ENCODE data around the gene BDP1.
"Not testable (repeated sequence)": the region's sequence is repeated elsewhere in the genome, so short reads cannot be mapped to it uniquely, and the experiment has no call there.

BDP1 gene

DNA sequence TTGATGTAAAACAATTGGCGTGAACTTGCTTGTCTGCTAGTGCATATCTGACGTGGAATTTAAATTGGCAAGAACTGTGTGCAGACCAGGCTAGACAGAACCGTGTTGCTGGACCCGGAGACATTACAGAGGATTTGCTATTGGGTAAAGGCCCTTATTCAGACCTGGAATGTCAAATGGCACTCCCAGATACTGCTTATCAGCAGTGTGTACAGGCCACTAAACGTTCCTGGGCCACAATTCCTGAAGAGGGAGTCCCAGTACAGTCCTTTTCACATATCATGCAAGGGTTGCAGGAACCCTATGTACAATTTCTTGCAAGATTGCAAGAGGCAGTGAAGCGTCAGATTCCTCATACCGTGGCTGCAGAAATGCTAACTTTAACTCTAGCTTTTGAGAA is 118.1 kb downstream of the BDP1 start:
- H3K9me3 ChIP-seq (ENCODE audit: control insufficient read depth, insufficient read depth, low read length), result no peaks in the 10 kb centered on the region; the same call in 1 of the 2 replicates
- peaks cover 3% of the 10 kb centered on the region; the same call in 1 of the 2 replicates for H3K36me3 ChIP-seq (ENCODE audit: insufficient read depth, low read length)
- no peaks in the 10 kb centered on the region for H3K4me1 ChIP-seq (ENCODE audit: insufficient read depth, low read length)
- no peak overlapping the region for H3K9ac ChIP-seq (ENCODE audit: low read depth, low read length)

DNA sequence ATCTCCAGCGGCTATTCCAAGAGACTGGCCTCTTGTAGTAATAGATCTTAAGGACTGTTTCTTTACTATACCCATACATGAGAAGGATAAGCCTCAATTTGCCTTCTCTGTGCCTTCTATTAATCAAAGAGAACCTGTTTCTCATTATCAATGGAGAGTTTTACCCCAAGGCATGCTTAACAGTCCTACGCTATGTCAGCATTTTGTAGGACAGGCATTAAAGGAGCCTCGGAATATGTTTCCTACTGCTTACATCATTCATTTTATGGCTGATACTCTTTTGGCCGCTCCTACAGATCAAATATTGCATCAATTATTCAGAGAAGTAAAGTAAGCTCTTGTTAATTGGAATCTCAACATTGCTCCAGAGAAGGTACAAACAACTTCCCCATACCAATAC is 120.1 kb downstream of the BDP1 start:
- not testable (repeated sequence) for H3K4me1 ChIP-seq (ENCODE audit: insufficient read depth, low read length); H3K9ac ChIP-seq (ENCODE audit: low read depth, low read length); H3K36me3 ChIP-seq (ENCODE audit: insufficient read depth, low read length); H3K9me3 ChIP-seq (ENCODE audit: control insufficient read depth, insufficient read depth, low read length)

DNA sequence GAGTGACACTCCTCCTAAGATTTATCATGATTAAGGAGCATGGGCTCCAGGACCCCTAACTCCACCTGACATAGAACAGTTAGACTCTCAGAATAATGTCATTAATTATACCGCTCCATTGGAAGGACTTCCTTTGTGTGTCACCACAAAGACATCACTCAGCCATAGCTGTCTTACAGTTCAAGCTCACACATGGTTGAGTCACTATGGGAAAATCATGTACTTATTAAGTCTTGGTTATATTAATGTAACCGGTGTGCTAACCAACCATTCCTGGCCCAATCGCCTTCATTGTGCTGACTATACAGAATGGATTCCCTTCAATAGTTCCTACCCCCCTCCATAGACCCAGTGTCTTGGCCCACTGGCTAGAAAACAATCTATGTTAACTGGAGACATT is 120.8 kb downstream of the BDP1 start:
- Histone ChIP-seq H3K36me3 (ENCODE audit: insufficient read depth, low read length) (no peaks in the 10 kb centered on the region), H3K9ac (ENCODE audit: low read depth, low read length) (no peak overlapping the region), H3K9me3 (ENCODE audit: control insufficient read depth, insufficient read depth, low read length) (no peaks in the 10 kb centered on the region; the same call in 1 of the 2 replicates), H3K4me1 (ENCODE audit: insufficient read depth, low read length) (no peaks in the 10 kb centered on the region)

DNA sequence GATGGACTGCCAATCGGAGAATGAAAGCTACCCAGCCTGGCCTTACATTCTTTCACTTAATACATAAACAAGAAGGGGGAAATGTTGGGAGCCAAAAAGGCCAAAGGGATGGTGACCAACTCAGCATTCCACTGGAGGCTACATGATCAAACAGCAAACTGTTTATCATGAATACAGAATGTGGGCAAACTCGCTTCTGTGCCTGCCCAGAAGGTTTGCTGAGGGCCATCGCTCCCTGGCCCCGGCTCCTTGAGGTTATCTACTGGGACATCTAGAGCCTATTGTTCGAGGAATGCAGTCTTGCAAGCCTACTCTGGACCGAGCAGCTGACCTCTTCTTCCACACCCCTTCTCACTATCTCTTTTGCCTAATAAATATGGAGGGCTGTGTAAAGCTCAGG is 122.4 kb downstream of the BDP1 start:
- H3K9me3 ChIP-seq (ENCODE audit: control insufficient read depth, insufficient read depth, low read length); H3K9ac ChIP-seq (ENCODE audit: low read depth, low read length); H3K4me1 ChIP-seq (ENCODE audit: insufficient read depth, low read length); H3K36me3 ChIP-seq (ENCODE audit: insufficient read depth, low read length): not testable (repeated sequence)

DNA sequence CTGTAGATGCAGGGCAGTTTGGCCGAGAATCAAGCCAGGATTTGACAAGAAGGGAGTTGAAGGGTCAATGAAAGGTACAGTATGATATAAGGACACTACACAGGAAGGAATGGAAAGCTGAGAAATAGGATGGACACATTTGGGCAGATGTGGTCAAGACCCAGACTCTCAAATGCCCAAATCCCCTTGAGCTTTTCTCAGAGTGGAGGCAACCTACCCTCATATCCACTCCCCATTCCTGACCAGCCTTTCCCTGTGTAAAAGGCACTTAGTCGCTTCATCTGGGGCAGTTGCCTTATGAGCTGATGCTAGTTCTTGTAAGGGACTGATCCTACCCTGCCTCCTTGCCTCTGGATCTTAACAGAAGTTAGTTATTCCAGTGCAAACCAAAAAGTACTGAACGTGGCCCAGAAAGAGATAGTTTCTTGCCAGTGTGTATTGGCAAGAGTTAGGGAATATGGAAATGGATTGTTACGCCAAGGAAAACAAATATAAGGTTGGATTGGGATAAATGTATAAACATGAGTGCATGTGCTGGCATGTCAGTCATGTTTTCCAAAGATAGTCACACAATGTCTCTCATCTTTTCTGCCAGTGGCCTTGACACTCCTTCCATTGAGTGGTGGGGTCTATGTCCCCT is 127.6 kb downstream of the BDP1 start:
- Histone ChIP-seq H3K9ac (ENCODE audit: low read depth, low read length) (no peak overlapping the region), H3K9me3 (ENCODE audit: control insufficient read depth, insufficient read depth, low read length) (no peaks in the 10 kb centered on the region), H3K4me1 (ENCODE audit: insufficient read depth, low read length) (no peaks in the 10 kb centered on the region), H3K36me3 (ENCODE audit: insufficient read depth, low read length) (no peaks in the 10 kb centered on the region)

DNA sequence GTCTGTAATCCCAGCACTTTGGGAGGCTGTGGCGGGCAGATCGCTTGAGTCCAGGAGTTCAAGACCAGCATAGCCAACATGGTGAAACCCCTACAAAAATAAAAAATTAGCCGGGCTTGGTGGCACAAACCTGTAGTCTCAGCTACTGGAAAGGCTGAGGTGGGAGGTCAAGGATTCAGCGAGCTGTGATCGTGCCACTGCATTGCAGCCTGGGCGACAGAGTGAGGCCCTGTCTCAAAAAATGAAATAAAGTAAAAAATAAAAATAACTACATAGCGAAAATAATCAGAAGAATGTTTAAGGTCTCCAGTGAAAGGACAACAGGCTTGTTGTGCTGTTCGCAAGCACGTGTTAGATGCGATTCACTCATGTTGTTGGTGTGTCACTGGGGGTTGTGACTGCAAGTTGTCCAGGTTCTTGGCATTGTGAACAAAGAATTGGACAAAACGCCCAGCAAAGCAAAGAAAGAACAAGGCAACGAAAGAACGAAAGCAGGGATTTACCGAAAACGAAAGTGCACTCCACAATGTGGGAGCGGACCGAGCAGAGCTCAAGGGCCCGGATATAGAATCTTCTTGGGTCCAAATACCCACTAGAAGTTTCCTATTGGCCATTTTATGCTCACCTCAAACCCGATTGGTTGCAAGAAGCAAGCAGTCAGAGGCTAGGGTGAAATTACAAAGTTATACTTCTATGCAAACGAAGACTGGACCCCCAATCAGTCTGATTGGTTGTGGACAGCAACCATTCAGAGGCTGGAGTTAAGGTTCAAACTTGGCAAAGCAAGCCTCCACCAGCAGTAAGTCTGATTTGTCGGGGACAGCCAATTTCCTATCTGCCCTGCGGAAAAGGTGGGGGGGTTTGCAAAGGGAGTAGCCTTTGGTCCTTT is 130.8 kb downstream of the BDP1 start:
- Histone ChIP-seq H3K36me3 (ENCODE audit: insufficient read depth, low read length) (no peaks in the 10 kb centered on the region), H3K9ac (ENCODE audit: low read depth, low read length) (peak overlapping the region; percentile 53; the same call in 1 of the 2 replicates), H3K4me1 (ENCODE audit: insufficient read depth, low read length) (no peaks in the 10 kb centered on the region)

DNA sequence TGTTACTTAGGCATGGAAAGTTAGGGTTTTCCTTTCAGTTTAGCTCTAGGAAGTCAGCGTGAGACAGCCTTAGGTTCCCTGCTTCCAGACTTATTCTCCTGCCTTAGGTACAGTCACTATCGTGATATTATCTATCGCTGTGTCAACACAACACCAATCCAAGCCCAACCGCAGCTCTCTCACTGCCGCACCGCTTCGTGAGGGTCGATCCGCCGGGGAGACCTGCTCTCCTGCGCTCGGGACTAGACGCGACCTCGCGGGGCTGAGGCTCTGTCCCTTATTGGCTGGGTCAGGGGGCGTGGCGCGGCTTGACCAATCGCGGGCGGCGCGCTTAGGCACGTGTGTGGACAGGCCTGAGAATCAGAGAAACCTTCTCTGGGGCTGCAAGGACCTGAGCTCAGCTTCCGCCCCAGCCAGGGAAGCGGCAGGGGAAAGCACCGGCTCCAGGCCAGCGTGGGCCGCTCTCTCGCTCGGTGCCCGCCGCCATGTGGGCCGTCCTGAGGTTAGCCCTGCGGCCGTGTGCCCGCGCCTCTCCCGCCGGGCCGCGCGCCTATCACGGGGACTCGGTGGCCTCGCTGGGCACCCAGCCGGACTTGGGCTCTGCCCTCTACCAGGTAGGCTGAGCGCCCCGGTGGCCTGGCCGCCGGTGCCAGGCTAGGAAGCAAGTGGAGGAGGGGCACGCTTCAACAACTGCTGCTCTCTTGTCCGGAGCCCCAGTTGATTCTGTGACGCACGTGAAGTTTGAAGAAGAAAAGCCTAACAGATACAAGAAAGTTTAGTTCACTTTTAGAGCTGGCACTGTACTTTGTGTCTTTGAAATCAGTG is 131.7 kb downstream of the BDP1 start, which contains the start of gene MCCC2:
Gene MCCC2, plus strand, starts transcription at position 400 of the 825 bp plus-strand sequence. Its CDS starts 86 bp downstream, at position 486.
- no peaks in the 10 kb centered on the region for H3K36me3 ChIP-seq (ENCODE audit: insufficient read depth, low read length)
- H3K9ac ChIP-seq (ENCODE audit: low read depth, low read length), result peak within 1 kb of the TSS; percentile 53
- no peaks in the 10 kb centered on the region for H3K9me3 ChIP-seq (ENCODE audit: control insufficient read depth, insufficient read depth, low read length)
- no peaks in the 10 kb centered on the region for H3K4me1 ChIP-seq (ENCODE audit: insufficient read depth, low read length)

More for the DNA sequence above, 130.8 kb downstream of the BDP1 start:
- no peaks in the 10 kb centered on the region for H3K9me3 ChIP-seq (ENCODE audit: control insufficient read depth, insufficient read depth, low read length)

DNA sequence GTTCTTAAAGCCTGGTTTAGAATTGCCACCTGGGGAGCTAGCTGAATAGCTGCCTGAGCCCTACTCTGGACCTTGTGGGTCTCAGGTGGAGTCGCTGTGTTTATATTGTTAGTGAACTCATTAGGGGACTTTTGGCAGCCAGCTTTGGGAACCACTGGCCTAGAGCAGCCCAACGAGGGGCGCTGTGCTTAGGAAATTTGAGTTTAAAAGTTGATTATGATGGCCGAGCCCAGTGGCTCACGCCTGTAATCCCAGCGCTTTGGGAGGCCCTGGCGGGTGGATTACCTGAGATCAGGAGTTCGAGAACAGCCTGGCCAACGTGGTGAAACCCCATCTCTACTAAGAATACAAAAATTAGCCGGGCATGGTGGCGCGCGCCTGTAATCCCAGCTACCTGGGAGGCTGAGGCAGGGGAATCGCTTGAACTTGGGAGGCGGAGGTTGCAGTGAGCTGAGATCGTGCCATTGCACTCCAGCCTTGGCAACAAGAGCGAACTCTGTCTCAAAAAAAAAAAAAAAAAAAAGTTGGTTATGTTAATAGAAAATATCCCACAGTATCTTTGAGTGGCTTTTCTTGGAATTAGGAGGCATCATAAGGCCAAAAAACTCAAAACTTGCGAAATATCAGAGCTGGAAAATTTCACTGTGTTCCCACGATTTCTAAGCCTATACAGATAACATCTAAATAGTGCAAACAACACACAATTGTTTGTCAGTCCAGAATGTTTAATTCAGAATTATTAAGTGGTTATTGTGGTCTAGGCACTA is 132.5 kb downstream of the BDP1 start:
- no peaks in the 10 kb centered on the region for H3K4me1 ChIP-seq (ENCODE audit: insufficient read depth, low read length)
- no peaks in the 10 kb centered on the region for H3K36me3 ChIP-seq (ENCODE audit: insufficient read depth, low read length)

DNA sequence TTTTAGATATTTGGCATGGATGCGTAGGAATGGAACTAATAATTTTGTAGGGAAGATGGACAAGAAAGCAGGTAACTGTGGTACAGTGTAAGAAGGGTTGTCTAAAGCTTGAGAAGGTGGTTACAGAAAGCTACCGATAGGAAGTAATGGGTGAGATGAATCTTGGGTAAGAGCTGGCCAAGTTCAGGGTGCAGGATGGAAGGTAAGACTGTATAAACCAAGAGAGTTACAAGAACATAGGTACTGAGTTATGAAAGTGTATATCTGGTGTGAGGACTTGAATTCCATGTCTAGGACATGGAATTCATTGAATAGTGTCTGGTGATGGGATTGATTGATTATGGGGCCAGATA is 133.1 kb downstream of the BDP1 start:
- no peaks in the 10 kb centered on the region for H3K4me1 ChIP-seq (ENCODE audit: insufficient read depth, low read length)
- H3K9me3 ChIP-seq (ENCODE audit: control insufficient read depth, insufficient read depth, low read length), result no peaks in the 10 kb centered on the region
- no peaks in the 10 kb centered on the region for H3K36me3 ChIP-seq (ENCODE audit: insufficient read depth, low read length)
- no peak overlapping the region for H3K9ac ChIP-seq (ENCODE audit: low read depth, low read length)

More for the DNA sequence above, 132.5 kb downstream of the BDP1 start:
- H3K9me3 ChIP-seq (ENCODE audit: control insufficient read depth, insufficient read depth, low read length), result no peaks in the 10 kb centered on the region
- H3K9ac ChIP-seq (ENCODE audit: low read depth, low read length), result peak overlapping the region; percentile 53

DNA sequence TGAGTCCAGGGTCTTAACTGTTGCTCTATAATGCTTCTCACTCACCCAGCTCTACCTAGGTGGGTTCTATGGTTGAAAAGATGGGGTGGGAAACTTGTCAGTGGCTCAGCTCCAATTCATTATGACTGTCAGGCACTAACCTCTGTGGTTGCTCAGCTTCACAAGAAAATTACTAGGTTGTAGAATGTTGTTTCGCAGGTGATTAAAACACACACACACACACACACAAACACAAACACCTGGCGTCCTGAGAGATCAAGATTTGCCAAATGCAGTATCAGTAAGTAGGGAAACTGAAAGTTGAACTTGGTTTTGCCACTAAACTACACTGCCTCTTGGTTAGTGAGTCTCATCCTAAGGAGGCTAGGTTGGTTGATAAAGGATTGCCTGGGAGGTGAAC is 134.5 kb downstream of the BDP1 start:
- Histone ChIP-seq H3K9me3 (ENCODE audit: control insufficient read depth, insufficient read depth, low read length) (no peaks in the 10 kb centered on the region), H3K4me1 (ENCODE audit: insufficient read depth, low read length) (no peaks in the 10 kb centered on the region), H3K36me3 (ENCODE audit: insufficient read depth, low read length) (no peaks in the 10 kb centered on the region), H3K9ac (ENCODE audit: low read depth, low read length) (no peak overlapping the region)

DNA sequence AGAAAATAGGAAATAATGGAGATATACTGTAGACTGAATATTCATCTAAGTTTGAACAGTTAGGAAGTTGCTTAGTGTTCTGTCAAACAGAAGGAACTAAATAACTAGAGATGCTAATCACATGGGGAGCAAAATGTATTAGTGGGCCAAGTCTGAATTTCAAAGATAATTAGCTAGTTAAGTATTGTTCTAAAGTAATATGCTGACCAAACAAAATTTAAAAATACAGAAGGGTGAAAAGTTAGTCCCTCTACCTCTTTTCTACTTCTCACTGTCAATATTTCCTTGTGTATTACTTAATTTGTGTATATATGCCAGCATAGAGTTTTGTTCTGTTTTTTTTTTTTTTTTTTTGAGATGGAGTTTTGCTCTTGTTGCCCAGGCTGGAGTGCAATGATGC is 135.6 kb downstream of the BDP1 start:
- H3K36me3 ChIP-seq (ENCODE audit: insufficient read depth, low read length), result no peaks in the 10 kb centered on the region
- no peak overlapping the region for H3K9ac ChIP-seq (ENCODE audit: low read depth, low read length)
- H3K4me1 ChIP-seq (ENCODE audit: insufficient read depth, low read length), result no peaks in the 10 kb centered on the region
- no peaks in the 10 kb centered on the region for H3K9me3 ChIP-seq (ENCODE audit: control insufficient read depth, insufficient read depth, low read length)

DNA sequence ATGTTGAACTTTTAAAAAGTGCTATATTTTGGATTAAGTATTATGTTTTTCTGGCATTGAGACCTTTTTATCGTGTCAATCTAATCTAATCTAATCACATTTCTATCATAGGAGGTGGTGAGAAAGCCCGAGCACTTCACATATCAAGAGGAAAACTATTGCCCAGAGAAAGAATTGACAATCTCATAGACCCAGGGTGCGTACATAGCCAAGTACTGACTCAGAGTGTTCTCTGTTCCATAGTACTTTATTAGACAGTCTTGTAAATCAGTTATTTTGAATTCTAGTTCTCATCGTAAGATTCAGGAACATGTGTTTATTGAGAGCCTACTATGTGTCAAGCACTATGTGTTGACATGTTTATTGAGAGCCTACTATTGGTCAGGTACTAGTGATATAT is 140.7 kb downstream of the BDP1 start:
- no peaks in the 10 kb centered on the region for H3K9me3 ChIP-seq (ENCODE audit: control insufficient read depth, insufficient read depth, low read length)
- no peaks in the 10 kb centered on the region for H3K36me3 ChIP-seq (ENCODE audit: insufficient read depth, low read length)
- no peak overlapping the region for H3K9ac ChIP-seq (ENCODE audit: low read depth, low read length)
- no peaks in the 10 kb centered on the region for H3K4me1 ChIP-seq (ENCODE audit: insufficient read depth, low read length)

DNA sequence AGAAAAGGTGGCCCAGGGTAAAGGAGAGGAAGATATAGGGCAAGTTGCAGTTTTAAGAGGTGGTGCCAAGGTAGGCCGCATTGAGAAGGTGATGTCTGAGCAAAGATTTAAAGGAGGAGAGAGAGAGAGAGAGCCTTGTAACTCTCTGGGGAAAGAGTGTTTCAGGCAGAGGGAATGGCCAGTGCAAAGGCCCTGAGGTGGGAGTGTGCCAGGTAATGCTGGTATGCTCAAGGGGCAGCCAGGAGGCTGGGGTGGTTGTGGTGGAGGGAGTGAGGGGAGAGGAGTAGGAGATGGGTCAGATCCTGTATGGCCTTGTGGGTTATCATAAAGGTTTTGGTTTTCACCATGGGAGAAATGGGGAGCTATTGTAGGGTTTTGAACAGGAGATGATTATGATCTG is 141.6 kb downstream of the BDP1 start:
- H3K4me1 ChIP-seq (ENCODE audit: insufficient read depth, low read length), result no peaks in the 10 kb centered on the region
- H3K36me3 ChIP-seq (ENCODE audit: insufficient read depth, low read length), result 0 out of 2 replicates have a peak, but pooled peaks cover 3% of the 10 kb centered on the region
- H3K9ac ChIP-seq (ENCODE audit: low read depth, low read length), result no peak overlapping the region
- no peaks in the 10 kb centered on the region for H3K9me3 ChIP-seq (ENCODE audit: control insufficient read depth, insufficient read depth, low read length)

DNA sequence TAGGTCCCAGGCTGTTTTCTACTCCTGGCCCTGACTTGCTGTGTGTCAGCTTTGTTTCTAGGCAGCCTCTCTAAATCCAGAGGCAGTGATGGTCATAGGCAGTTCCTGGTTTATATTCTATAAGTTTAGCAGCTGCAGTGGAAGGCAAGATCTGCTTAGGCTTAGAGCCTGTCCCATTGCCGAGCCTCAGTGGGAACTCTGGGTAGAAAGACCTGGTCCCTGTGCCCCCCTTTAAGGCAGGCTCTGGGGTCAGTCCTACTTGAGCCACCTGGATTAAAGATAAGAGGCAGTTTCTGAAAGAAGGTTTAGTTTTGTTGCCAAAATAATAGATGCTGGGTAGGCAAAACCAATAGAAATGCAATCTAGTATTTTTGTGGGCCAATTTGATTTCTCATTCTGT is 145.3 kb downstream of the BDP1 start:
- Histone ChIP-seq H3K4me1 (ENCODE audit: insufficient read depth, low read length) (no peaks in the 10 kb centered on the region), H3K9me3 (ENCODE audit: control insufficient read depth, insufficient read depth, low read length) (no peaks in the 10 kb centered on the region), H3K9ac (ENCODE audit: low read depth, low read length) (no peak overlapping the region), H3K36me3 (ENCODE audit: insufficient read depth, low read length) (0 out of 2 replicates have a peak, but pooled peaks cover 3% of the 10 kb centered on the region)
